Common myeloid progenitor, CD34-positive (primary cell): ENCODE data around the gene LRRC45.

Experiments used
- CTCF ChIA-PET: fragments of 350-600 bp; sonication (Branson Sonifier 250); formaldehyde crosslinking; loops from one replicate; lab custom pipeline; 2021; ENCODE audit warnings: antibody characterized with exemption; lab: Charles Lee
- POLR2A ChIA-PET: fragments of 350-600 bp; sonication (Branson Sonifier 250); formaldehyde crosslinking; loops from one replicate; lab custom pipeline; 2021; ENCODE audit warnings: antibody characterized with exemption; lab: Charles Lee
- DNase-seq, 3 donors: peaks; one replicate each; pipeline versions ENCODE4 v3.0.0 to v3.0.0-alpha.2; 2013
- H3K27ac ChIP-seq, 2 experiments: 1 replicate in 1 of 2; 2 replicates in 1 of 2; pipeline ENCODE4 v1.7.0; 2013; ENCODE audit warnings: inconsistent platforms in 2 of 2, low read length in 2 of 2, mild to moderate bottlenecking in 2 of 2, low read depth in 1 of 2, moderate library complexity in 1 of 2; ENCODE audit not compliant: severe bottlenecking in 2 of 2, insufficient read depth in 1 of 2, poor library complexity in 1 of 2
- H3K27me3 ChIP-seq, 5 experiments: replicated peaks in 2 of 5; 1 replicate in 3 of 5; 2 replicates in 2 of 5; pipeline versions ENCODE4 v1.6.1 to v1.7.0; 2013; ENCODE audit warnings: low read length in 4 of 5, mild to moderate bottlenecking in 2 of 5, moderate library complexity in 2 of 5, inconsistent platforms in 1 of 5; ENCODE audit not compliant: insufficient read depth in 5 of 5, control insufficient read depth in 4 of 5
- H3K36me3 ChIP-seq, 4 experiments: 1 replicate in 2 of 4; 2 replicates in 2 of 4; pipeline versions ENCODE4 v1.6.1 to v1.7.0; 2013; ENCODE audit warnings: low read length in 3 of 4, control low read depth in 1 of 4, mild to moderate bottlenecking in 1 of 4; ENCODE audit not compliant: control insufficient read depth in 4 of 4, insufficient read depth in 4 of 4
- H3K4me1 ChIP-seq, 4 experiments: 1 replicate in 3 of 4; 2 replicates in 1 of 4; pipeline versions ENCODE4 v1.6.1 to v1.7.1; 2013; ENCODE audit warnings: low read length in 3 of 4, mild to moderate bottlenecking in 3 of 4, control low read depth in 1 of 4, inconsistent platforms in 1 of 4, moderate library complexity in 1 of 4; ENCODE audit not compliant: control insufficient read depth in 4 of 4, insufficient read depth in 4 of 4; ENCODE audit errors: control extremely low read depth in 1 of 4
- H3K4me3 ChIP-seq, 7 experiments: 1 replicate in 4 of 7; 2 replicates in 3 of 7; pipeline versions ENCODE4 v1.5.1 to v1.7.0; 2013; ENCODE audit warnings: mild to moderate bottlenecking in 7 of 7, low read length in 6 of 7, moderate library complexity in 6 of 7, inconsistent platforms in 2 of 7, low read depth in 2 of 7, control low read depth in 1 of 7; ENCODE audit not compliant: insufficient read depth in 4 of 7, control insufficient read depth in 1 of 7; ENCODE audit errors: extremely low read depth in 1 of 7
- H3K9me3 ChIP-seq, 5 experiments: 1 replicate in 4 of 5; 2 replicates in 1 of 5; pipeline versions ENCODE4 v1.6.1 to v1.7.1; 2013; ENCODE audit warnings: low read length in 4 of 5, mild to moderate bottlenecking in 2 of 5, inconsistent platforms in 1 of 5, low read depth in 1 of 5, moderate library complexity in 1 of 5; ENCODE audit not compliant: control insufficient read depth in 4 of 5, insufficient read depth in 2 of 5; ENCODE audit errors: control extremely low read depth in 1 of 5
- WGBS: methylation state at CpG from one replicate; pipeline ENCODE4 v1.1.5; 2013; ENCODE audit not compliant: insufficient coverage; 5-methylcytosine and 5-hydroxymethylcytosine counted together

Gene LRRC45

DNA sequence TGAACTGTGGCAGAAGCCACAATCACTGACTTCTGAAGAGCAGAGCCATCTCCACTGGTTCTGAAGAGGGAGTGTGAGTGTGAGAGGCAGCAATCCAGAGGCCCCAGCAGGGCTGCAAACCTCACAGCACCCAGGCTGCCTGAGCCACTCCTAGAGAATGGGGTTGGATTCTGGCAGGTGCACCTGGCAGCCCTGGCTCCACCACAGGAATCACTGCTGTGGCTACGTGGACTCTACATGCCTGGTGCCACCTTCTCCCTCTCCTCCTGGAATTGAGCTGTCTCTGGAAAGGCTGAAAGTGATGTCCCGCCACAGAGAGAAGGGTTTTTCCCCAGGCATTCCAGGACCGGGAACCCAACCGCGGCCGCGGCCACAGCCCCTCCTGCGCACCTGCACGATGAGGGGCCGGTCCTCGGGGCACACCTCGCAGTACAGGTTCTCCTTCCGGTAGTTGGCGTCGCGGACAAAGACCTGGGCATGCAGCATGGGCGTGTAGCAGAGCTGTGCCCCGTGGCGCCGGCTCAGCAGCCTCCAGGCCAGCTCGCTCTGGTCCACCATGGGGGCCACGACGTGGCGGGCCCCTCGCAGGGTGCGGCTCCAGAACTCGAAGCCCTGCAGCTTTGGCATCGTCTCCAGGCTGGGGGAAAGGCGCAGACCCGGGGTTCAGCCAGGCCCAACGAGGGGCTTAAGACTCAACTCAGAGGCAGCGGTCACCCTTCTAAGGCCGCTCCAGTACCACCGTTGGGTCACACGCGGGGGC, 41.5 kb downstream of the LRRC45 start:
- H3K36me3 ChIP-seq = peaks cover 7 to 48% (median 34%) of the 10 kb centered on the region in 4 experiments
- POLR2A ChIA-PET = interaction anchor here (0.5 to 1.0 kb wide), 2 partner anchors 34 to 359 kb away, joined by 3 to 4 read pairs; no protein-coding TSS in a partner anchor
- 47% methylated on average over 31 of the region's 36 CpGs for WGBS
- CTCF ChIA-PET = interaction anchor here (0.7 kb wide), 1 partner anchor 32 kb away, joined by 3 read pairs; no protein-coding TSS in a partner anchor
- H3K4me1 ChIP-seq = peaks cover 0 to 24% (median 16%) of the 10 kb centered on the region in 4 experiments
- peak overlapping the region in 1 of 2 experiments; percentile 85 for H3K27ac ChIP-seq
- no peaks in the 10 kb centered on the region for H3K9me3 ChIP-seq
- H3K4me3 ChIP-seq = peak overlapping the region; percentile 50 to 89 (median 74)
- DNase-seq = no peak
- no peaks in the 10 kb centered on the region for H3K27me3 ChIP-seq

DNA sequence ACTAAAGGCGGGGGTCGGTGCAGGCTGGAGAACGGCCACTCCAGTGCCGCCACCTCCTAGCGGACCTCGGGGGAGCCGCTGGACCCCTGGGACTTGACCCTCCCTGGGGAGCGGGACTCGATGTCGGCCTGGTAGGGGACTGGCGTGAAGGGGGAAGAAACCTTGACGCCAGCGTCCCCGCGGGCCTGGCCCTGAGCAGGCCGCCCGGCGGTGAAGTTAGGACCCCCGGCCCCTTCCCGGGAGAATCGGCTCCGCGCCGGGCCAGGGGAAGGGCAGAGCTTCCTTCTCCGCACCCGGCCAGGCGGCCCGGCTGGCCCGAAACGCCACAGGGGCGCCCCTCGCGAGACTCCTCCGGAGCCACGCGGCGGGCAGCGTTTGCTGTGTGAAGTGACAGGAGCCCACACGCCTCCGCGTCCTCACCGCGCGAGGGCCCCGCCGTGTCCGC, 42.1 kb downstream of the LRRC45 start:
- POLR2A ChIA-PET = interaction anchor here (1.0 kb wide), 1 partner anchor 35 kb away, joined by 4 read pairs; no protein-coding TSS in a partner anchor
- Histone ChIP-seq H3K4me1 (peaks cover 0 to 24% (median 16%) of the 10 kb centered on the region in 4 experiments), H3K9me3 (no peaks in the 10 kb centered on the region), H3K27ac (peak overlapping the region; percentile 25 to 85), H3K27me3 (no peaks in the 10 kb centered on the region), H3K36me3 (peaks cover 7 to 42% (median 29%) of the 10 kb centered on the region in 4 experiments), H3K4me3 (peak overlapping the region; percentile 50 to 89 (median 74))
- CTCF ChIA-PET = interaction anchor here (1.1 to 1.4 kb wide), 2 partner anchors 28 to 41 kb away, joined by 3 read pairs; partner anchors contain the start of gene DCXR
- 1% methylated on average over 47 of the region's 47 CpGs for WGBS
- peak; percentile 30 to 56 (median 42) for DNase-seq

DNA sequence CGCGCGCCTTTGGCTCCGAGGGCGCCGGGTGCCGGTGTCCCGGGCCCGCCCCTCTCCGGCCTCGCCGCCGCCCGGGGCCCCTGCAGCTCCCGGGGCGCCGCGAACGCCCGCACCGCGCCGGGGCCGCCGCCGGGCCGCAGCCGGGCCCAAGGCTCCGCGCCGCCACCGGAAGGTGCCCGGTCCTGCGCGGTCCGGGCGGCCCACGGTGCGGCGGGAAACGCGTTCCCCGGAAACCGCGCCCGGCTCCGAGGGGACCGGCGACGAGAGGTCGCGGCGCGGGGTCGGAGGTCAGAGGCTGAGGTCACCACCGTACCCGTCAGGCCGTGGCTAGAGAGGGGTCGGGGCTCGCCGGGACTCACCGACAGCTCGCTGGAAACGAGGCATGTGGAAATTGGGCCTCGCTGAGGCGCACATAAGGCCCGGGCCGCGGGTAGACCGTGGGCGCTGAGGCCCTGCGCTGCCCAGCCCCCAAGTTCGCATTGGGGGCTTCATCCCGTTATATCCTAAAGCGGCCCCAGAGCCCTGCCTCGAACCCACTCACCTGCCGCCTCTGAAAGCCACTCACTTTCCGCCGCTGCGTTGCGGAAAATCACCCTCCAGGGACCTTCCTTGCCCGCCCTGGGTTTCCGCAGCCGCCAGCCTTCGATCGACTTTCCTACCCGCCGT, 42.7 kb downstream of the LRRC45 start, which contains the start of gene DUS1L:
TSS of gene DUS1L (minus strand) at position 167 of the 666 bp plus-strand sequence. CDS start 745 bp downstream, outside the sequence.
- ChIA-PET POLR2A (interaction anchor here (1.0 kb wide), 1 partner anchor 35 kb away, joined by 4 read pairs; no protein-coding TSS in a partner anchor), CTCF (interaction anchor here (0.6 to 1.4 kb wide), 6 partner anchors 16 to 81 kb away, joined by 3 to 4 read pairs (median 4); partner anchors contain the start of gene DCXR)
- peaks cover 0 to 24% (median 16%) of the 10 kb centered on the region in 4 experiments for H3K4me1 ChIP-seq
- H3K9me3 ChIP-seq = no peaks in the 10 kb centered on the region
- H3K4me3 ChIP-seq = peak within 1 kb of the TSS; percentile 50 to 89 (median 74)
- WGBS = 6% methylated on average over 80 of the region's 88 CpGs
- peak within 1 kb of the TSS; percentile 40 to 85 for H3K27ac ChIP-seq
- DNase-seq = peak; percentile 59 to 71 (median 64)
- no peaks in the 10 kb centered on the region for H3K27me3 ChIP-seq
- H3K36me3 ChIP-seq = peaks cover 6 to 36% (median 23%) of the 10 kb centered on the region in 4 experiments

DNA sequence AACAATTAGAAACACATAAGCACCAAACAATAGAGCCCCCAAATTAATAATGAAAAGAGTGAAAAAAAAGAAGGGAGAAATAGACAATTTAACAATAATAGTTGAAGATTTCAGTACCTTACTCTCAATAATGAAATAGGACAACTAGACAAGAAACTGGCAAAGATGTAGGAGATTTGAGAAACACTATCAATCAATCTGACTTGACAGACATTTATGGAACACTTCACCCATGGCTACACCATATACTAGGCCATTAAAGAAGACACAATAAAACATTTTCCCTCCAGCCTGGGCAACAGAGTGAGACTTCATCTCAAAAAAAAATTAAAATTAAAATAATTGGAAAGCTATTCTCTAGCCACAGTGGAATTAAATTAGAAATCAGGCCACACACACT, 47.5 kb downstream of the LRRC45 start:
- Histone ChIP-seq H3K9me3 (no peaks in the 10 kb centered on the region), H3K4me3 (no peak overlapping the region), H3K36me3 (no peaks in the 10 kb centered on the region), H3K27ac (no peak overlapping the region), H3K4me1 (peaks cover 0 to 8% (median 5%) of the 10 kb centered on the region in 4 experiments), H3K27me3 (no peaks in the 10 kb centered on the region)
- DNase-seq = no peak
- POLR2A ChIA-PET = no interaction called here
- CTCF ChIA-PET = interaction anchor here (1.5 kb wide), 1 partner anchor 36 kb away, joined by 3 read pairs; no protein-coding TSS in a partner anchor

DNA sequence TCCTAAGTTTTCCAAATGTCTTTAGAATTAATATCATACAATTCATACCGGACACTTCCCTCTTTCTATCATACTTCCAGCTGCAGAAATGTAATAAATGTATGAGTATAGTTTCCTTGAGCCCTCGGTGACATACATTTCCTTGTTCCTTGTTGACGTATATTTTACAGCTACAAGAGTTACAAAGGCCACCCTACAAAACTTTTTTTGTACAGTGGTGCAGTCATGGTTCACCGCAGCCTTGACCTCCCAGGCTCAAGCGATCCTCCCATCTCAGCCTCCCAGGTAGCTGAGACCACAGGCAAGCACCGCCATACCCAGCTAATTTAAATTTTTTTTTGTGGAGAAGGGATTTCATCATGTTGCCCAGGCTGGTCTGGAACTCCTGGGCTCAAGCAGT, 49.7 kb downstream of the LRRC45 start:
- 100% methylated on average over 2 of the region's 6 CpGs for WGBS
- H3K4me3 ChIP-seq = no peak overlapping the region
- no peak for DNase-seq
- H3K36me3 ChIP-seq = peaks cover 0 to 5% (median 0%) of the 10 kb centered on the region in 4 experiments
- H3K27me3 ChIP-seq = no peaks in the 10 kb centered on the region
- ChIA-PET CTCF (no interaction called here), POLR2A (no interaction called here)
- H3K4me1 ChIP-seq = no peaks in the 10 kb centered on the region
- H3K27ac ChIP-seq = no peak overlapping the region
- H3K9me3 ChIP-seq = no peaks in the 10 kb centered on the region

DNA sequence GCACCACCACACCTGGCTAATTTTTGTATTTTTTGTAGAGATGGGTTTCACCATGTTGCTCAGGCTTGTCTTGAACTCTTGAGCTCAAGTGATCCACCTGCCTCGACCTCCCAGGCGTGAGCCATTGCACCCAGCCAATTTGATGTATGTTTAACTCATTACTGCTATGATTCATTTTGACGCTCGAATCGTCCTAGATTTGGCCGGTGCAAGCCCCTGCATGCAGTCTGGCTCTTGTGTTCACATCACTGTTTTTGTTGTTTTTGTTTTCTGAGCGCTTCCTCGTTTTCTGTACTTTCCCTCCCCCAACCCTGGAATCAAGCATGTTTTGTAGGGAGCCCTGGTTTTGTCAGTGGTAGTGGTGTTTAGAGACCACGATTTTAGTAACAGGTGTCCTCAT, 50.3 kb downstream of the LRRC45 start:
- H3K27ac ChIP-seq = no peak overlapping the region
- no peaks in the 10 kb centered on the region for H3K9me3 ChIP-seq
- no peaks in the 10 kb centered on the region for H3K4me1 ChIP-seq
- 93% methylated on average over 6 of the region's 9 CpGs for WGBS
- ChIA-PET POLR2A (no interaction called here), CTCF (no interaction called here)
- no peak overlapping the region for H3K4me3 ChIP-seq
- H3K27me3 ChIP-seq = no peaks in the 10 kb centered on the region
- H3K36me3 ChIP-seq = peaks cover 0 to 11% (median under 1%) of the 10 kb centered on the region in 4 experiments
- DNase-seq = no peak
